ENCODE data around the gene BARD1. TPM values are rescaled to one million over a fixed set of nuclear protein-coding genes. Genes with fewer than 3 reads are reported as not detected.

Gene BARD1
- total RNA-seq, 4 donors from 2014 or later: 5.4 to 10.4 (median 7.7) TPM

- TF ChIP-seq, protein P1, sequence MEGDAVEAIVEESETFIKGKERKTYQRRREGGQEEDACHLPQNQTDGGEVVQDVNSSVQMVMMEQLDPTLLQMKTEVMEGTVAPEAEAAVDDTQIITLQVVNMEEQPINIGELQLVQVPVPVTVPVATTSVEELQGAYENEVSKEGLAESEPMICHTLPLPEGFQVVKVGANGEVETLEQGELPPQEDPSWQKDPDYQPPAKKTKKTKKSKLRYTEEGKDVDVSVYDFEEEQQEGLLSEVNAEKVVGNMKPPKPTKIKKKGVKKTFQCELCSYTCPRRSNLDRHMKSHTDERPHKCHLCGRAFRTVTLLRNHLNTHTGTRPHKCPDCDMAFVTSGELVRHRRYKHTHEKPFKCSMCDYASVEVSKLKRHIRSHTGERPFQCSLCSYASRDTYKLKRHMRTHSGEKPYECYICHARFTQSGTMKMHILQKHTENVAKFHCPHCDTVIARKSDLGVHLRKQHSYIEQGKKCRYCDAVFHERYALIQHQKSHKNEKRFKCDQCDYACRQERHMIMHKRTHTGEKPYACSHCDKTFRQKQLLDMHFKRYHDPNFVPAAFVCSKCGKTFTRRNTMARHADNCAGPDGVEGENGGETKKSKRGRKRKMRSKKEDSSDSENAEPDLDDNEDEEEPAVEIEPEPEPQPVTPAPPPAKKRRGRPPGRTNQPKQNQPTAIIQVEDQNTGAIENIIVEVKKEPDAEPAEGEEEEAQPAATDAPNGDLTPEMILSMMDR (IDR thresholded peaks at IDR 0.05; ENCODE audit: low read depth): no peak
Observed at GRCh38 chr2:214765180-214765579, 44.3 kb downstream of the BARD1 start.

DNA sequence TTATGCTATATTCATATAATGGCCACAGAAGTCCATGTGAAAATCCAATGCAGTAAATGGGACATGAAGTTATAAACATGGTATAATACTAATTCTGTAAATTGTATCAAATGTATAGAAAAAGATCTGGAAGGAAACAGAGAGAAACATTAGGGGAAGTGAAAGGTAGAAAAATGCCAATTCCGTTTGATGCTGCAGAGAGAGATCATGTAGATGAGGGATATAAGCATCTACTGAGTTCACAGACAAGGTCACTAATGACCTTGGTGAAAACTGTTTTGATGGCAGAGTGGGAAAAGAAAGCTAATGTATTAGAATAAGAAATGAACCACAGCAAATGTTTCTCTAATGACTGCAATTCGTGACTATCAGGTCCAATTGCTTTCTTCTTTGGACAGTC, 56.0 kb downstream of the BARD1 start:
- TF ChIP-seq, protein P1 (IDR thresholded peaks at IDR 0.05; ENCODE audit: low read depth): no peak

DNA sequence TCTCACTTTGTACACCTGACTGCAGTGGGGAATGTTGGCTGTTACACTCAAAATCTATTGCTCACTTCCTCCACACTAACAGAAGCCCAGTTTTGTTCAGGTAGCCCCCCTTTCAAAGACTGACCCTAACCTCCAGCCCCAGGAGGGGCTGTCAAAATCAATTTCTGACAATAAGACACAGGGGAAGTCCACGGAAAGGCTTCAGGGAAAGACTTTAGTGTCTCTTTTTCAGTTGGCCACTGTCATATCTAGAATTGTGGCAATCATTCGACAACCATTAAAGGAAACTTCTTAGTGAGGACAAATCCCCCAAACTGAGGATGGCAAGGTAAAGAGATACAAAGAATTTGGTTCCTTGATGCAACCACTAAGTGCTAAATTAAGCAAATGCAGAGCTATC, 59.0 kb downstream of the BARD1 start:
- TF ChIP-seq, protein P1 (IDR thresholded peaks at IDR 0.05; ENCODE audit: low read depth): no peak

DNA sequence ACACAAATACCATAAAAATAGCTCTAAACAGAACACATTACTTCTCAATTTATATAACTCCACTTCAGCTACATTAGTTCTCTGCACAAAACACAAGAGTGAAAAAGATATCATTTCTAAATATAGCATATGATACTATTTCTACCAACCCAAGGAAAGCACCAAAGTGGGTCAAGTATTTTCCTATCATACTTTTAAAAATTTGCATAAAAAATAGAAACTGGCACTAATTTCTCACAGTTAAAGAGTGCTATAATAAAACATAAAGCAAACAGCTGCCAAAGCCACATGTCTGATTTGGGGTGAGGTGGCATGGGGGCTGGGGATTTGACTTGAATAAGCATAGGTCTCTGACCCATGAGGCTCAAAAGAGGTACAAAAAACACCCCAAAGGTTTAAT, 61.5 kb downstream of the BARD1 start:
- TF ChIP-seq, protein P1 (IDR thresholded peaks at IDR 0.05; ENCODE audit: low read depth): no peak

- TF ChIP-seq, protein P1 (IDR thresholded peaks at IDR 0.05; ENCODE audit: low read depth): no peak
Observed at GRCh38 chr2:214742119-214742518, 67.4 kb downstream of the BARD1 start.

- TF ChIP-seq, protein P1 (IDR thresholded peaks at IDR 0.05; ENCODE audit: low read depth): no peak
Observed at GRCh38 chr2:214740867-214741395, 68.6 kb downstream of the BARD1 start.

DNA sequence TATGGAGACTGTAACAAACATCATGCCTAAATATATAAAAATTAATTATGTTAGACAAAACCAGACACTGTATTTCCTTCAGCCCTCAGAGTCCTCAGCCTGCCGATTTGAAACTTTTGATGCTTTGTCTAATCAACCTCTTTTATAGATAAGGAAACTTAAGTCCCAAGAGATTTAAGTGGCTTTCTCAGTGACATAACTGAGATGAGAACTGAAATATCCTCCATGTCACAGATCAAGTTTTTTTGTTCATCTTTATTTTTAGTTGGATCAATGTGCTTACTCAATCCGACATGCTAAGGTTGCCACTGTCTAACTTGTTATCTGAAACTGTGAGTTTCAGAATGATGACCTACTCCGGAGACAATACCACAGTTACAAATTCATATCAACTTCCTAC, 72.3 kb downstream of the BARD1 start:
- TF ChIP-seq, protein P1 (IDR thresholded peaks at IDR 0.05; ENCODE audit: low read depth): no peak

All from subcutaneous adipose tissue (tissue), 4 donors.